H9 (cell line): Measurements from ENCODE around the gene INCENP. TPM values are rescaled to one million over a fixed set of nuclear protein-coding genes. Genes with fewer than 3 reads are reported as not detected.

Experiments used
- DNase-seq: peaks from one replicate; pipeline ENCODE4 v3.0.0-alpha.2; 2017
- H2AFZ ChIP-seq: one replicate; pipeline ENCODE4 v1.6.1; 2013; ENCODE audit warnings: mild to moderate bottlenecking, low read length, control low read depth, moderate library complexity
- H2AK5ac ChIP-seq: 2 replicates; pipeline ENCODE4 v1.6.1; 2013; ENCODE audit warnings: low read length, control low read depth, mixed read lengths; ENCODE audit not compliant: insufficient read length
- H2BK120ac ChIP-seq: one replicate; pipeline ENCODE4 v1.6.1; 2013; ENCODE audit warnings: low read depth, mild to moderate bottlenecking, low read length, control low read depth, inconsistent platforms; ENCODE audit not compliant: poor library complexity, severe bottlenecking
- H2BK12ac ChIP-seq: 2 replicates; pipeline ENCODE4 v1.6.1; 2013; ENCODE audit warnings: low read length, control low read depth, mixed read lengths, low read depth; ENCODE audit not compliant: insufficient read length
- H2BK15ac ChIP-seq: 2 replicates; pipeline ENCODE4 v1.6.1; 2013; ENCODE audit warnings: low read depth, low read length, control low read depth
- H2BK20ac ChIP-seq: one replicate; pipeline ENCODE4 v1.6.1; 2013; ENCODE audit warnings: low read depth, mild to moderate bottlenecking, low read length, control low read depth, inconsistent platforms; ENCODE audit not compliant: poor library complexity, severe bottlenecking
- H2BK5ac ChIP-seq: 2 replicates; pipeline ENCODE4 v1.6.1; 2013; ENCODE audit warnings: low read length, control low read depth, mixed read lengths; ENCODE audit not compliant: insufficient read length
- H3K14ac ChIP-seq: 2 replicates; pipeline ENCODE4 v1.6.1; 2013; ENCODE audit warnings: low read length, control low read depth; ENCODE audit not compliant: insufficient read depth
- H3K18ac ChIP-seq: 2 replicates; pipeline ENCODE4 v1.6.1; 2013; ENCODE audit warnings: low read depth, mild to moderate bottlenecking, mixed read lengths, low read length, control low read depth; ENCODE audit not compliant: insufficient read length
- H3K23ac ChIP-seq: 2 replicates; pipeline ENCODE4 v1.6.1; 2013; ENCODE audit warnings: low read length, control low read depth, mixed read lengths, low read depth; ENCODE audit not compliant: insufficient read length
- H3K23me2 ChIP-seq: 2 replicates; pipeline ENCODE4 v1.6.1; 2013; ENCODE audit warnings: low read depth, mild to moderate bottlenecking, mixed read lengths, low read length, control low read depth; ENCODE audit not compliant: insufficient read length, poor library complexity, severe bottlenecking
- H3K27ac ChIP-seq: 2 replicates; pipeline ENCODE4 v1.5.1; 2013; ENCODE audit warnings: low read length, control low read depth, mixed read lengths, low read depth; ENCODE audit not compliant: insufficient read length
- H3K27me3 ChIP-seq: 2 replicates; pipeline ENCODE4 v1.6.1; 2013; ENCODE audit warnings: low read length, control low read depth, inconsistent platforms; ENCODE audit not compliant: insufficient read depth
- H3K4ac ChIP-seq: 2 replicates; pipeline ENCODE4 v1.6.1; 2013; ENCODE audit warnings: low read depth, mild to moderate bottlenecking, control low read depth, inconsistent platforms, low read length, moderate library complexity
- H3K4me1 ChIP-seq: 2 replicates; pipeline ENCODE4 v1.6.1; 2013; ENCODE audit warnings: low read length, control low read depth, inconsistent platforms; ENCODE audit not compliant: insufficient read depth
- H3K4me2 ChIP-seq: 2 replicates; pipeline ENCODE4 v1.6.1; 2013; ENCODE audit warnings: low read length, control low read depth, mixed read lengths; ENCODE audit not compliant: insufficient read length, insufficient read depth
- H3K56ac ChIP-seq: 2 replicates; pipeline ENCODE4 v1.6.1; 2013; ENCODE audit warnings: low read depth, mild to moderate bottlenecking, mixed read lengths, low read length, control low read depth; ENCODE audit not compliant: insufficient read length
- H3K79me1 ChIP-seq: 2 replicates; pipeline ENCODE4 v1.6.1; 2013; ENCODE audit warnings: low read depth, mild to moderate bottlenecking, moderate library complexity, low read length, control low read depth, inconsistent platforms; ENCODE audit not compliant: insufficient read depth, poor library complexity, severe bottlenecking
- H3K79me2 ChIP-seq: 2 replicates; pipeline ENCODE4 v1.6.1; 2013; ENCODE audit warnings: low read length, control low read depth, inconsistent platforms; ENCODE audit not compliant: insufficient read depth
- H3K9ac ChIP-seq: 2 replicates; pipeline ENCODE4 v1.6.1; 2013; ENCODE audit warnings: low read length, control low read depth, mixed read lengths; ENCODE audit not compliant: insufficient read length; ENCODE audit errors: extremely low read depth
- H3K9me3 ChIP-seq: one replicate; pipeline ENCODE4 v1.6.1; 2013; ENCODE audit warnings: low read depth, low read length, inconsistent platforms; ENCODE audit not compliant: control insufficient read depth
- H3T11ph ChIP-seq: one replicate; pipeline ENCODE4 v1.6.1; 2013; ENCODE audit warnings: mild to moderate bottlenecking, low read length, control low read depth, inconsistent platforms
- H4K20me1 ChIP-seq: one replicate; pipeline ENCODE4 v1.6.1; 2013; ENCODE audit not compliant: control insufficient read depth, insufficient read length, insufficient read depth
- H4K5ac ChIP-seq: 2 replicates; pipeline ENCODE4 v1.6.1; 2013; ENCODE audit warnings: low read depth, mild to moderate bottlenecking, mixed read lengths, low read length, control low read depth; ENCODE audit not compliant: insufficient read length
- H4K8ac ChIP-seq: replicated peaks from 2 replicates; pipeline ENCODE4 v1.6.1; 2013; ENCODE audit warnings: low read length, control low read depth, mixed read lengths, low read depth; ENCODE audit not compliant: insufficient read length
- H4K91ac ChIP-seq: 2 replicates; pipeline ENCODE4 v1.6.1; 2013; ENCODE audit warnings: low read depth, mild to moderate bottlenecking, moderate library complexity, mixed read lengths, low read length, control low read depth; ENCODE audit not compliant: insufficient read length
- H3K27ac Mint-ChIP-seq, 3 experiments: 2 replicates in 2 of 3; 3 replicates in 1 of 3; pipeline ENCODE4 v1.8.0; 2020 to 2021; ENCODE audit warnings: mixed read lengths in 3 of 3, mild to moderate bottlenecking in 1 of 3, moderate library complexity in 1 of 3
- H3K27me3 Mint-ChIP-seq: 2 replicates; pipeline ENCODE4 v1.8.0; 2021; ENCODE audit warnings: low read depth, mild to moderate bottlenecking, moderate library complexity, mixed read lengths
- H3K36me3 Mint-ChIP-seq, 3 experiments: 2 replicates in 2 of 3; 3 replicates in 1 of 3; pipeline ENCODE4 v1.8.0; 2020 to 2021; ENCODE audit warnings: low read depth in 3 of 3, mixed read lengths in 3 of 3; ENCODE audit not compliant: insufficient read depth in 1 of 3
- H3K4me1 Mint-ChIP-seq, 2 experiments: 2 replicates each; pipeline ENCODE4 v1.8.0; 2020; ENCODE audit warnings: mixed read lengths in 2 of 2
- H3K4me3 Mint-ChIP-seq, 2 experiments: 2 replicates in 1 of 2; 3 replicates in 1 of 2; pipeline ENCODE4 v1.8.0; 2020 to 2021; ENCODE audit warnings: mild to moderate bottlenecking in 2 of 2, mixed read lengths in 2 of 2, moderate library complexity in 1 of 2
- H3K9me3 Mint-ChIP-seq, 2 experiments: 2 replicates in 1 of 2; 3 replicates in 1 of 2; pipeline ENCODE4 v1.8.0; 2020; ENCODE audit warnings: mild to moderate bottlenecking in 2 of 2, mixed read lengths in 2 of 2, moderate library complexity in 1 of 2
- CTCF ChIP-seq: fragments of 200-600 bp; sonication (generic); conservative IDR thresholded peaks from 3 replicates; pipeline ENCODE4 v1.8.0; 2021; ENCODE audit warnings: antibody characterized with exemption, mild to moderate bottlenecking
- WGBS: extraction: QIAGEN DNeasy Blood & Tissue Kit; methylation state at CpG from one replicate; pipeline ENCODE4 v1.1.7; 2013; ENCODE audit warnings: missing lambda C conversion rate, low lambda C conversion rate, mixed read lengths; ENCODE audit not compliant: insufficient read length; ENCODE audit errors: extremely low coverage; 5-methylcytosine and 5-hydroxymethylcytosine counted together
- total RNA-seq: library from RNA; stranded (reverse); gene quantifications from 2 replicates; pipeline ENCODE4 v1.2.1, GENCODE V29; 2021

The INCENP gene
- total RNA-seq, 1 experiment from 2014 or later: 99.9 TPM

- no peak overlapping the region for H4K91ac ChIP-seq
- H2AFZ ChIP-seq: no peak overlapping the region
- H3K9me3 ChIP-seq: no peaks in the 10 kb centered on the region
- no peak overlapping the region for H4K8ac ChIP-seq
- H2BK15ac ChIP-seq: no peak overlapping the region
- peaks cover 11% of the 10 kb centered on the region for H3K79me1 ChIP-seq
- no peak overlapping the region for H2AK5ac ChIP-seq
- no peak overlapping the region for H3K23ac ChIP-seq
- no peak overlapping the region for H2BK5ac ChIP-seq
- no peak overlapping the region for H3K18ac ChIP-seq
- Mint-ChIP-seq H3K27ac (no peak overlapping the region), H3K4me3 (no peak overlapping the region), H3K27me3 (no peaks in the 10 kb centered on the region), H3K36me3 (peaks cover 33 to 89% (median 72%) of the 10 kb centered on the region in 3 experiments; a peak in 6 of 7 replicates), H3K9me3 (no peaks in the 10 kb centered on the region), H3K4me1 (no peaks in the 10 kb centered on the region)
- H2BK20ac ChIP-seq: no peak overlapping the region
- no peak overlapping the region for H2BK12ac ChIP-seq
- no peak overlapping the region for H3K4ac ChIP-seq
- H4K20me1 ChIP-seq: no peaks in the 10 kb centered on the region
- no peak overlapping the region for H3K4me2 ChIP-seq
- H3K4me1 ChIP-seq: no peaks in the 10 kb centered on the region
- H3K14ac ChIP-seq: no peak overlapping the region; the same call in 1 of the 2 replicates
- H3K27ac ChIP-seq: no peak overlapping the region
- peaks cover 11% of the 10 kb centered on the region; the same call in 1 of the 2 replicates for H3K79me2 ChIP-seq
- no peak overlapping the region for H3T11ph ChIP-seq
- no peak overlapping the region for H4K5ac ChIP-seq
- no peaks in the 10 kb centered on the region for H3K27me3 ChIP-seq
- no peak overlapping the region for H3K9ac ChIP-seq
- H3K23me2 ChIP-seq: no peaks in the 10 kb centered on the region
- no peak overlapping the region for H3K56ac ChIP-seq
- no peak for TF ChIP-seq CTCF
- no CpG with 5 or more reads among the region's 14 CpGs for WGBS
- peak; percentile 7 for DNase-seq
- no peak overlapping the region for H2BK120ac ChIP-seq
Observed at GRCh38 chr11:62137881-62138629, 14.2 kb downstream of the INCENP start.
